DMS53 treated with DMSO at 0.1 percent for 48 hours (cell line): Measurements from ENCODE around the gene PAX2.

Experiments
- DNase-seq: peaks from one replicate; lab custom pipeline; 2025; ENCODE audit not compliant: unreplicated experiment; lab: John Stamatoyannopoulos, UW

Gene PAX2

GRCh38 chr10:100811752-100812750 is 66.7 kb downstream of the PAX2 start:
- DNase-seq: no peak

GRCh38 chr10:100812978-100813377 is 67.6 kb downstream of the PAX2 start:
- DNase-seq: no peak

DNA sequence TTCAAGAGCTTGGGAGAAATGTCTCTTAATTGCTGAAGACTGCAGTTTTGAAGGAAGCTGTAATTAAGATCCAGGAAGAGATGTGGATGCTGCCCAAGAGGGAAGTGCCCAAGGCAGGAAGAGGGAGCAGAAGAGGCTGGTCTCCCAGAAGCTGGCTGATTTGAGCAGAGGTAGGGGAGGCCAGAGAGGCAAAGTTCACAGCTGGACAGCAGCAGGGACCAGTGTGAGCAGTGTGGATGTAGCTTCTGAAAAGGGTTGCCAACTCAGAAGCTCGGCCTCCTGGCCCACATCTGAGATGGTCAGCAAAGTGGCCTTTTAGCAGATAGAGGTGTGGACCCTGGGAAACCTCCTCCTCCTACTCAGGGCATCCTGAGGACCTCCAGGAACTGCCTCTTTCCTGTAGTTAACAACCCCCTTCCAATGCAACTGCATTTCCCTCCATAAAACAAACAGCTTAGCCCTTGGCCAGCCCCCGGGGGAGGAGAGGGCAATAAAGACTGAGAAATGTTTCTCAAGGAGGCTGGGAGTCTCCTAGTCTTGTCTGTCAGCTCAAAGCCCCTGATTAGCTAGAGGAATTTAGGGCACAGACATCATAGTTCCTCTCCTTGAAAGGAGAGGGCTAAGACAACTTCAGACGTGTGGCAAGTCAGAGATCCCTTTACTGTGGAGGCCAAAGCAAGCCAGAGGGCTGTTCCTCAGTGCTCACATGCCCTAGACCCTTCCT is 69.5 kb downstream of the PAX2 start:
- no peak for DNase-seq

DNA sequence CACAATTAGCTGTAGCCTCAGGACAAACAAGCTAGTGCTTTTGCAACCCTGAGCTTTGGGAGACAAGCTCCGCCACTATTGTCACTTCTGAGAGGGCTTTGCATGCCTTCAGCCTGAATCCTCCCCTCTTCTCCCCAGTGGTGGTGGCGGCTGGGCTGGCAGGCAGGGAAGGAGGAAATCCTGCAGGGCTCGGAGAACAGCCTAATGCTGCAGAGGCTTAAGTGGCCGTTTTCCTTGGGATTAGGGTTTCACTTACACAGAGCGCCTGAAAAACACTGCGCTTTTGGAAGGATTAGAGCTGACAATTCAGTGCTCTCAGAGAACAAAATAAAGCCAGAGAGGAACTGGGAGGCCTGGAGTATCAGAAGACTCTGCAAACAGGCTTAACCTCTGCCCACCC is 71.3 kb downstream of the PAX2 start:
- no peak for DNase-seq

DNA sequence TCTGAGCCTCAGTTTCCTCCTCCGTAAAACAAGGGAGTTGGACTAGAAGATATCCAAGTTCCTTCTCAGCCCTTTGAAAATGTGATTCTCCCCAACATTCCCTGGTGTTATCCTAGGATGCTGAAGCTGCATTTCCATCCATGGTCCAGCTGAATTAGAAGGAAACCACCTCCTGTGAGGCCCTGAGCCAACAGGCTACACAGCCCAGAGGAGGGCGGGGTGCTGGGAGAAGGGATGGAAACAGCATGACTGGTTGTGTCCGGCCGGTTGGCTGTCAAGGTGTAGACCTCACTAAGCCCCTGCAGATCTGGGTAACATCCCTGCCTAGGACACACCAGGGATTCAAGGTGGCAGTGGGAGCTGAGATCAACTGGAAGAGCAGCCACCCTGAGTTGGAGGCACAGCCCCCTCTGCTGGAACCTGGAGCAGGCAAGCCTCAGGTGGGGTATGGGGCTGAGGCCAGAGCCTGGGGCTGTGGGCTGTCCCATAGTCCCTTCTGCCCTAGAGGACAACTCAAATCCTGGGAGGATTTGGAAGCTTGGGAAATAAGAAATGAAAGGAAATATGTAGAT is 72.0 kb downstream of the PAX2 start:
- DNase-seq: no peak

DNA sequence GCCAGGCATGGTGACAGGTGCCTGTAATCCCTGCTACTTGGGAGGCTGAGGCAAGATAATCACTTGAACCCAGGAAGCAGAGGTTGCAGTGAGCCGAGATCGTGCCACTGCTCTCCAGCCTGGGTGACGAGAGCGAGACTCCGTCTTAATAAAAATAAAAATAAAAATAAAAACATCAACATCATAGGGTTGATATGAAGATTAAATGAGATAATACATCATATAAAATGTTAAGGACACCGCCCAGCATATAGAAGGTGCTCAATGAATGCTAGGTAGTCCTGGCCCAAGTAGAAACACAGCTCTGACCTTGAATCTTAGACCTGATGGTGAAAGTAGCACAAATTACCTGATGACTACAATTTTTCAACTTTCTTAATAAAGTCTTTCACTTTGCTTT is 74.0 kb downstream of the PAX2 start:
- DNase-seq: no peak

GRCh38 chr10:100823194-100823593 is 77.8 kb downstream of the PAX2 start:
- no peak for DNase-seq

DNA sequence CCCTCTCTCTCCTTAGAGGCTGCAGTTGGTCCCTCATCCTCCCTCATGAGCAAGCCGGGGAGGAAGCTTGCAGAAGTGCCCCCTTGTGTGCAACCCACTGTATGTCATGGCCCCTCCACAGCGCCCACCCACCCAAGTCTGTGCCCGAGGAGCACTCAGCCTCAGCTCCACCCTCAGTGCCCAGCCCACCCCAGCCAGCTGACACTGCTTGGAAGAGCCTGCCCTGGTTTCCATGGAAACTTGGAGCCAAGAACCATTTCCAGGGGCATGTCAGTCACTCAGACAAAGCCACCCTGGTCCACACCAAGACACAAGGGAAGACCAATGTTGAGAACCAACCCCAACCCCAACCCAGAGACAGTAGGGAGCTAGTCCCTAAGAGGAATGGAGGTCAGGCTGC is 79.5 kb downstream of the PAX2 start:
- no peak for DNase-seq

DNA sequence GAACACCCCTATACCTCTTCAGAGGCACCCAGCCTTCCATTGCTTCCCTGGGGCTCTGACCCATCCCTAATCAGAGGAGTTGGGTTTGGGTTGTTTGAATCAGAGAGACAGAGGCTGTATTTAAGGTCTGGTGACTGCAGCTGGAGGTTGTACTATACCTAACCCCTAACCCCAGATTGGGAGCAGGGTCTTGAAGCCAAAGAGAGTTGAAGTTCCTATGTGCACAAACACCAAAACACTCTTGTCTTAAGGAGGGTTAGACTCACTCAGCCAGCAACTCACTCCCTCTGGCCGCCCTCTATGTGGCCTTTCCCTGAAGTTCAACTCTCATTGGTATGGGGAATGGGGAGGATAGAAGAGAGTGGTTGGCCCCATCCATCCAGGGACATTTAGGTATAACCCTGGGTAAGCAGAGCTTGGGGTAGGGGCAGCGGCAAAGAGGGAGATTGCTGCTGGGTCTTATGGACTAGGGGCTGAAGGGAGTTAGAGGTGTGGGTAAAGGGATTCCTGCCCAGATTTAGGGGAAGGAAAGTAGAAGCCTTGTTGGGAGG is 80.0 kb downstream of the PAX2 start:
- no peak for DNase-seq

- no peak for DNase-seq
Measured at GRCh38 chr10:100826031-100826651, 80.8 kb downstream of the PAX2 start.

DNA sequence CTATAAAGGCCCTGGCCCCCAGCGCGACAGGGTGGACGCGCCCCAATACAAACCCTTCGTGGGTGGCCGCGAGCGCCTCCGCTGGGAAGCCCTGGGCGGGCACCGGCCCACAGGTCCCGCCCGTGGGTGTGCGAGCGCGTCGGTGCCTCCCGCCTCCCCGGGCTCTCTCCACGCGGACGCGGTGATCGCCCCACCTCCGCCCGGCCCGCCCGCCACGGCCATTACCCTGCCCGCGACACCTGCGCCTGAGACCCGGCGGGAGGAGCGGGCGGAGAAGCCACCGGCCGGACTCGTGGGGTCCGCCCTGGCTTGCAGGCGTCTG is 81.2 kb downstream of the PAX2 start:
- no peak for DNase-seq

DNA sequence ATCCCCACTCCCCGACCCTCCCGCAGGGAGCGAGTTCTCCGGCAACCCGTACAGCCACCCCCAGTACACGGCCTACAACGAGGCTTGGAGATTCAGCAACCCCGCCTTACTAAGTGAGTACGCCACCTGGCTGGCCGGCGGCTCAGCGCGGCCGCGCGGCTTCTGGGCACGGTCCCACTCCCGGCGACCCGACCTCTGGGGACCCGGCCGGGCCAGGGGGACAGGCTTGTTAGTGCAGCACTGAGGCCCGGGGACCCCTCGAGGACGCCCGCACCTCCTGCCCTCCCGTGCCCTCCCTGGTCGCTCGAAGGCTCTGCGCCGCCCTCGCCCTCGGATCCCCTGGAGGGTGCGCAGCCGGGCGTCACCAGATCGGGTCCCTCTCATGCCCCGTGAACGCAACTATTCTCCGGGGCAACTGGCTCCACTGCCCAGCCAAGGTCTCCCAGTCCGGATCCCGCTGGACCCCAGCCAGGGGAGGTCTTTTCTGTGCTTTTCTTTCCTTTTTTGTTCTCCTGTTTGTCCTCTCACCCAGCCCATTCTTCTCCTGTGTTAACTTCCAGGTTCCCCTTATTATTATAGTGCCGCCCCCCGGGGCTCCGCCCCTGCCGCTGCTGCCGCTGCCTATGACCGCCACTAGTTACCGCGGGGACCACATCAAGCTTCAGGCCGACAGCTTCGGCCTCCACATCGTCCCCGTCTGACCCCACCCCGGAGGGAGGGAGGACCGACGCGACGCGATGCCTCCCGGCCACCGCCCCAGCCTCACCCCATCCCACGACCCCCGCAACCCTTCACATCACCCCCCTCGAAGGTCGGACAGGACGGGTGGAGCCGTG is 81.8 kb downstream of the PAX2 start:
- DNase-seq: no peak

DNA sequence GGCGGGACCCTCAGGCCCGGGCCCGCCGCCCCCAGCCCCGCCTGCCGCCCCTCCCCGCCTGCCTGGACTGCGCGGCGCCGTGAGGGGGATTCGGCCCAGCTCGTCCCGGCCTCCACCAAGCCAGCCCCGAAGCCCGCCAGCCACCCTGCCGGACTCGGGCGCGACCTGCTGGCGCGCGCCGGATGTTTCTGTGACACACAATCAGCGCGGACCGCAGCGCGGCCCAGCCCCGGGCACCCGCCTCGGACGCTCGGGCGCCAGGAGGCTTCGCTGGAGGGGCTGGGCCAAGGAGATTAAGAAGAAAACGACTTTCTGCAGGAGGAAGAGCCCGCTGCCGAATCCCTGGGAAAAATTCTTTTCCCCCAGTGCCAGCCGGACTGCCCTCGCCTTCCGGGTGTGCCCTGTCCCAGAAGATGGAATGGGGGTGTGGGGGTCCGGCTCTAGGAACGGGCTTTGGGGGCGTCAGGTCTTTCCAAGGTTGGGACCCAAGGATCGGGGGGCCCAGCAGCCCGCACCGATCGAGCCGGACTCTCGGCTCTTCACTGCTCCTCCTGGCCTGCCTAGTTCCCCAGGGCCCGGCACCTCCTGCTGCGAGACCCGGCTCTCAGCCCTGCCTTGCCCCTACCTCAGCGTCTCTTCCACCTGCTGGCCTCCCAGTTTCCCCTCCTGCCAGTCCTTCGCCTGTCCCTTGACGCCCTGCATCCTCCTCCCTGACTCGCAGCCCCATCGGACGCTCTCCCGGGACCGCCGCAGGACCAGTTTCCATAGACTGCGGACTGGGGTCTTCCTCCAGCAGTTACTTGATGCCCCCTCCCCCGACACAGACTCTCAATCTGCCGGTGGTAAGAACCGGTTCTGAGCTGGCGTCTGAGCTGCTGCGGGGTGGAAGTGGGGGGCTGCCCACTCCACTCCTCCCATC is 82.7 kb downstream of the PAX2 start:
- DNase-seq: no peak

- DNase-seq: no peak
Measured at GRCh38 chr10:100828738-100829096, 83.3 kb downstream of the PAX2 start.

GRCh38 chr10:100829097-100829870 is 83.9 kb downstream of the PAX2 start:
- DNase-seq: no peak

- DNase-seq: no peak
Measured at GRCh38 chr10:100829933-100830727, 84.7 kb downstream of the PAX2 start.

GRCh38 chr10:100830728-100831111 is 85.3 kb downstream of the PAX2 start:
- DNase-seq: no peak

DNA sequence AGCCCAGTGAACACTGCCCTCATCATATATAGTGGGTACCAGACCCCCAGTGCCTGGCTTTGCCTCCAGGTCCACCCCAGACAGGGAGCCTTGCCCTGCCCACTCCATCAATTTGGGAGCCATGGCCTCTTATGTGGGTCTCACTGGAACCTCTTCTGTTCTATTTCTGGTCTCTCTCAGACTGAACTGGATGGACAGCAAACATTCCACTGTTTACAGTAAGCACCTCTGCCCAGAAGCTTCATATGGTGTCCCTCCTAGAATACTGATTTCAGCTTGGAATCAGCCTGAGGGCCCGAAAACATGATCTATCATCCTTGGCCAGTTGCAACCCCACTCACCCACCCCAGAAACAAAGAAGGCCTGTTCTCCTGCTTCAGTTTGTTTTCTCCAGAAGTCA is 86.4 kb downstream of the PAX2 start:
- no peak for DNase-seq
